HG02642 (cell line): ENCODE measurements around the gene ARID3A.
A peak's percentile ranks its signal among the peaks of the same experiment; 100 is the strongest.

ENCODE experiments used
- ATAC-seq: cut with Tn5 transposase; IDR thresholded peaks from one replicate; pipeline ENCODE4 v1.9.1; 2021; ENCODE audit warnings: mild to moderate bottlenecking; ENCODE audit not compliant: unreplicated experiment, poor library complexity

ARID3A gene

GRCh38 chr19:907183-907853 is 18.5 kb upstream of the ARID3A start:
- ATAC-seq, result no peak

DNA sequence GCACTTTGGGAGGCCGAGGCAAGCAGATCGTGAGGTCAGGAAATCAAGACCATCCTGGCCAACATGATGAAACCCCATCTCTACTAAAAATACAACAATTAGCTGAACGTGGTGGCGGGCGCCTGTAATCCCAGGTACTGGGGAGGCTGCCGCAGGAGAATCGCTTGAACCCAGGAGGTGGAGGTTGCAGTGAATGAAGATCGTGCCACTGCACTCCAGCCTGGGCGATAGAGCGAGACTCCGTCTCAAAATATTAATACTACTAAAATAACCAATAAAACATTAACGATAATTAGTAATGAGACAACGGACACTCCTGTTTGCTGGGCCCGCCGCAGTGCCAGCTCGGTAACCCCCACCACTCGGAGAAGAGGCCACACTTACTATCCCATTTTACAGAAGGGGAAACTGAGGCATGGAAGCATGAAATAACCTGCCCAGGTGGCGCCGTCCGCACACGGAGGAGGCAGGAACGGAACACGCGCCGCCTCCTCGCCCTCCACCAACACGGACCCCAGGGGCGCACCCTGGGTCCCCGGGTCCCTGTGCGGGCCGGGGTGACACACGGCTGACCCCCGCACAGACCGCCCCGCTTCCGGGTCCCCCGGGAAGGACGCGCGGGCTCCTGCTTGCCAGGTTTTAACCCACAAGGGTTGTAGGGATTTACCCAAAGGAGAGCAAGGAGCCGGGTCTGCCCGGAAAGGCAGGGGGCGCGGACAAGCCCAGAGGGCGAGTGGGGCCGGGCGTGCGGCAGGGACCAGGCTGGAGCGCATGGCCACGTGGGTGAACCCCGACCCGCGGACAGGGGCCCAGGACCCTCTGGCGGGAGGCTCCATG is 14.4 kb upstream of the ARID3A start:
- no peak for ATAC-seq

GRCh38 chr19:912181-913079 is 13.4 kb upstream of the ARID3A start:
- ATAC-seq, result no peak

GRCh38 chr19:913080-913748 is 12.6 kb upstream of the ARID3A start, which contains the start of gene R3HDM4:
Gene R3HDM4, minus strand, starts transcription at chr19:913219. Its CDS starts 62 bp downstream, at chr19:913157.
- peak; percentile 58 for ATAC-seq

GRCh38 chr19:916645-917322 is 9.1 kb upstream of the ARID3A start:
- ATAC-seq, result no peak

DNA sequence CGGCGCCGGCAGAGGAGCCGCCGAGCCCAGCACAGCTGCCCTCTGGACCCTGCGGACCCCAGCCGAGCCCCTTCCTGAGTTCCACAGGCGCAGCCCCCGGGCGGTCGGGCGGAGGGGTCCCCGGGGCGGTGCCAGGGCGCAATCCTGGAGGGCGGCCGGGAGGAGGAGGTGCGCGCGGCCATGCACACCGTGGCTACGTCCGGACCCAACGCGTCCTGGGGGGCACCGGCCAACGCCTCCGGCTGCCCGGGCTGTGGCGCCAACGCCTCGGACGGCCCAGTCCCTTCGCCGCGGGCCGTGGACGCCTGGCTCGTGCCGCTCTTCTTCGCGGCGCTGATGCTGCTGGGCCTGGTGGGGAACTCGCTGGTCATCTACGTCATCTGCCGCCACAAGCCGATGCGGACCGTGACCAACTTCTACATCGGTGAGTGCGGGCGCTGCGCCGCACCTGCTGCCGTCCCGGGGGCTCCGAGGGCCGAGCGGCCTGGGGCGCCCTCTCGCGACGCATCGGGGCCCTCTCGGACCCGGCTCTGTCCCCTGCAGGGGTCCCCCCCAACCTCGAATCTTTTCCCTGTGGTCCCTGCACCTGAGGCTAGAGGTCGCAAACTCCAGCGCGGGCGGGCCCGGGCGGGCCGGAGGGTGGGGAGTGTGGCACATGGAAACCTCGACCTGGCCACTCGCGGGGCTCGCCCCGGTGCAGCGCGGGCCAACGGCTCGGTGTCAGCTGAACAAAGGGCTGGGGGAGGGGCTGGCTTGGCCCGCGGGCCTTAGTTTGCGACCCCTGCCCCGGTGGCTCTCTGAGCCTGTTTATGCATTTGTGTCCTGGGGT is 8.3 kb upstream of the ARID3A start, which contains the start of gene KISS1R:
KISS1R (plus strand) TSS at position 11 of the 829 bp plus-strand sequence; CDS start at position 181, 170 bp downstream.
- ATAC-seq, result no peak

GRCh38 chr19:918152-918437 is 7.7 kb upstream of the ARID3A start:
- ATAC-seq, result no peak

- no peak for ATAC-seq
Measured at GRCh38 chr19:918481-919198, 7.2 kb upstream of the ARID3A start.

GRCh38 chr19:919199-920050 is 6.4 kb upstream of the ARID3A start:
- ATAC-seq, result peak; percentile 14

DNA sequence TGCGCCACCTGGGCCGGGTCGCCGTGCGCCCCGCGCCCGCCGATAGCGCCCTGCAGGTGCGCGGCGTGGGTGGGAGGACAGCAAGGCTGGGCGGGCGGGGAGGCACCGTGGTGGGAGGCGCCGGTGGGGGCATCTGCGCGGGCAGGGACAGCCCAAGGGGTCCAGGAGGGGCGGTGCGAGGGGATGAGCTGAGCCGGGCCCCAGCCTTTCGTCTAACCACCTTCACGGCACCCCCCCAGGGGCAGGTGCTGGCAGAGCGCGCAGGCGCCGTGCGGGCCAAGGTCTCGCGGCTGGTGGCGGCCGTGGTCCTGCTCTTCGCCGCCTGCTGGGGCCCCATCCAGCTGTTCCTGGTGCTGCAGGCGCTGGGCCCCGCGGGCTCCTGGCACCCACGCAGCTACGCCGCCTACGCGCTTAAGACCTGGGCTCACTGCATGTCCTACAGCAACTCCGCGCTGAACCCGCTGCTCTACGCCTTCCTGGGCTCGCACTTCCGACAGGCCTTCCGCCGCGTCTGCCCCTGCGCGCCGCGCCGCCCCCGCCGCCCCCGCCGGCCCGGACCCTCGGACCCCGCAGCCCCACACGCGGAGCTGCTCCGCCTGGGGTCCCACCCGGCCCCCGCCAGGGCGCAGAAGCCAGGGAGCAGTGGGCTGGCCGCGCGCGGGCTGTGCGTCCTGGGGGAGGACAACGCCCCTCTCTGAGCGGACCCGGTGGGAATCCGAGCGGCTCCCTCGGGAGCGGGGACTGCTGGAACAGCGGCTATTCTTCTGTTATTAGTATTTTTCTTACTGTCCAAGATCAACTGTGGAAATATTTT is 5.6 kb upstream of the ARID3A start:
- ATAC-seq, result peak; percentile 29

DNA sequence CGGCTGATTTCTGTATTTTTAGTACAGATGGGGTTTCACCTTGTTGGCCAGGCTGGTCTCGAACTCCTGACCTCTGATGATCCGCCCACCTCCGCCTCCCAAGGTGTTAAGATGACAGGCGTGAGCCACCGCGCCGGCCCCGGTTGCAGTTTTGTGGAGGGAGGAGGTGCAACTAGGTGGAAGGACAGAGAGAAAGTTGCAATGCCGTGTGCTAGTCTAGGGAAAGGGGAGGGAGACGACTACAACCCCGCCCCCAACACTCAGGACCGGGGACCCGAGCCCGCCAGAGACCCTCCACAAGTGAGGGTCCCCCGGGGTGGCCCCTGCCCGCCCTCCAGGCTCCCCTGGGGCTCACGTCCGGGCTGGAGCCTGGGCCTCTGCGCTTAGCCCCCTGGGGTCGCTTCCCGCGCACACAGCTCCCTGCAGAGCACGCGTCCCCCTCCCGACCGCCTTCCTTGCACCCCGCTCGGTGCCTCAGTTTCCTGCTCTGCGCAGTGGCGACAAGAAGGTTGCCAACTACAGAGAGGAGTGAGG is 1.2 kb upstream of the ARID3A start:
- peak; percentile 1 for ATAC-seq

DNA sequence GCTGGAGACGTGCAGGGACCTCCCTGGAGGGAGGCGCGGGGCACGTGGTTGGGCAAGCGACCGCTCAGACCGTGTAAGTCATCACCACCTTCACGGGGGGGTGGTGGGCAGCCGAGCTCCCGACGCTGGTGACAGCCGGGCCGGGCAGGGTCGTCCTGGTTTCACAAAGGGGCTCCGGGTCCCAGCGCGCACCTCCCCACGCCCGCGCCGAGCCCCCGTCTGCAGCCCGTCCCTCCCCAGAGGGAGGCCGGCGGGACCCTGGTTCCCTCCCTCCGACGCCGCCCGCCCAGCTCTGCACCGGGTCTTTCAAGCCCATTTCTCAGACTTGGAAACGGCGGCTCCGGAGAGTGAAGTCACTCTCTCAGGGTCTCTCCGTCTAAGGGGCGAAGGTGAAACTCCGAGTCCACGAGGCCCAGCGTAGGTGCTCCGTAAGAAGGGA is 729 bp upstream of the ARID3A start:
- peak; percentile 27 for ATAC-seq

DNA sequence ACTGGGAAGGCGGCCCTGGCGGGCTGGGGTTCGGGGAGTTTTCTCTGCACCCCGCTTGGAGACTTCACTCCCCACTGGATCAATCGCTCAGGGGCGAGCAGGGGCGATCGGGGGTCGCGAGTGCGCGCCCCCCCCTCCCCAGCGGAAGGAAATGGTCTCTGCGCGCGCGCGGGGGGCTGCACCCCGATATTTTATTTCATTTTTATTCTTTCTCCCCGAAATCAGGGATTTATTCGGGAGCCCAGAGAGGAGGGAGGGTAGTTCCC is 421 bp downstream of the ARID3A start:
- ATAC-seq, result no peak

DNA sequence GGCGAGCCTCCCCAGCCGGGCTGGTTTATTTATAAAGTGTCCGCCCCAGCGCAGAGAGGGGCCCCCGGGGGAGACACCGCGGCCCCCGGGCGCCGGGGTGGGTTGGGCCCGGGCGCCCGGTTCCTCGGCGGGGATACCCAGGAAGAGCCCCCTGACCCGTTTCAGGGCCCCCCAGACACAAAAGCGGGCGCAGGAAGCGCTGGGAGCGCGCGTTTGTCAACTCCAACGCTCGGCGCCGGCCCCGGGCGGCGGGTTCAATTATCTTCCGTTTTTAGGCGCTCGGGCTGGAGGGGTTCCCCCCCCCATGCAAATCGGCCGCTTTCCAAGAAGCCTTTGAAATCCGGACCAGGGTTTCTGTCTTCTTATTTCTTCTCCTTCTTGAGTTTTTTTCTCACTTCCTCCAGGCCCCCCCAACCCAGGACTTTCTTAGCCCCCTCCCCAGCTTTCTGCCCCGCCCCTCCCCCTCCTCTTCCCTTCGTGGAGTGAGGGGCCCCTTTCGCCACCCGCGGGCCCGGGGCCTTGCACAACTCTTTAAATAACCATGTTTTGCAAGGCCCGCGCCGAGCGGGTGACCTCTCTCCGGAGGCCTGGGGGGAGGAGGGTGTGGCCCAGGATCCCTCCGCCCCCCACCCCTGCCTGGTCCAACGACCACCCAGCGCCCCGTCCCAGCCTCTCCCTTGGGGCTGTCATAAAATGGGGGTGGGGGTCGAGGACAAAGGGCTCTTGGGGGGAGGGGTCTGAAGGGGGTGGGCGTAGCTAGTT is 935 bp downstream of the ARID3A start:
- no peak for ATAC-seq

- ATAC-seq, result no peak
Measured at GRCh38 chr19:927351-927779, 1.5 kb downstream of the ARID3A start.
